Activated B cell treated with CpG ODN at 0.5 μM for 24 hours (primary cell): Measurements from ENCODE around the gene IL1RL2. TPM values are rescaled to one million over a fixed set of nuclear protein-coding genes. Genes with fewer than 3 reads are reported as not detected.

Source experiments
- ATAC-seq: fragments of 200-7000 bp; cut with Tn5 transposase; one replicate; pipeline ENCODE4 v1.10.0; 2021; ENCODE audit warnings: low read depth, mild to moderate bottlenecking, moderate library complexity
- CTCF ChIA-PET: fragments of 350-600 bp; sonication (Branson Sonifier 250); formaldehyde crosslinking; loops from one replicate; lab custom pipeline; 2021; ENCODE audit warnings: antibody characterized with exemption; lab: Charles Lee
- POLR2A ChIA-PET: fragments of 350-600 bp; sonication (Branson Sonifier 250); formaldehyde crosslinking; loops from one replicate; lab custom pipeline; 2021; ENCODE audit warnings: antibody characterized with exemption; lab: Charles Lee
- DNase-seq: peaks from one replicate; pipeline ENCODE4 v3.0.0; 2022
- H3K27ac Mint-ChIP-seq: one replicate; pipeline ENCODE4 v1.8.0; 2020; ENCODE audit warnings: mixed read lengths
- H3K27me3 Mint-ChIP-seq: one replicate; pipeline ENCODE4 v1.8.0; 2021; ENCODE audit warnings: mixed read lengths
- H3K36me3 Mint-ChIP-seq: one replicate; pipeline ENCODE4 v1.8.0; 2021; ENCODE audit warnings: low read depth, mixed read lengths
- H3K4me1 Mint-ChIP-seq: one replicate; pipeline ENCODE4 v1.8.0; 2021; ENCODE audit warnings: mixed read lengths
- H3K4me3 Mint-ChIP-seq: one replicate; pipeline ENCODE4 v1.8.0; 2020; ENCODE audit warnings: mild to moderate bottlenecking, mixed read lengths
- H3K9me3 Mint-ChIP-seq: one replicate; pipeline ENCODE4 v1.8.0; 2020; ENCODE audit warnings: mixed read lengths
- intact Hi-C: fragments of 100-400 bp; cut with micrococcal nuclease; formaldehyde crosslinking; loops from one replicate; pipeline ENCODE4 v1.15.1; 2024
- total RNA-seq: library from RNA; stranded (reverse); gene quantifications from 2 replicates; pipeline ENCODE4 v1.2.3, GENCODE V29; 2022
- TF ChIP-seq, protein P1 (sequence below): fragments of 200-600 bp; IDR thresholded peaks from one replicate; pipeline ENCODE4 v1.8.0; 2022; ENCODE audit warnings: antibody characterized with exemption, mild to moderate bottlenecking

The IL1RL2 gene
- total RNA-seq, 1 donor from 2014 or later = not detected

DNA sequence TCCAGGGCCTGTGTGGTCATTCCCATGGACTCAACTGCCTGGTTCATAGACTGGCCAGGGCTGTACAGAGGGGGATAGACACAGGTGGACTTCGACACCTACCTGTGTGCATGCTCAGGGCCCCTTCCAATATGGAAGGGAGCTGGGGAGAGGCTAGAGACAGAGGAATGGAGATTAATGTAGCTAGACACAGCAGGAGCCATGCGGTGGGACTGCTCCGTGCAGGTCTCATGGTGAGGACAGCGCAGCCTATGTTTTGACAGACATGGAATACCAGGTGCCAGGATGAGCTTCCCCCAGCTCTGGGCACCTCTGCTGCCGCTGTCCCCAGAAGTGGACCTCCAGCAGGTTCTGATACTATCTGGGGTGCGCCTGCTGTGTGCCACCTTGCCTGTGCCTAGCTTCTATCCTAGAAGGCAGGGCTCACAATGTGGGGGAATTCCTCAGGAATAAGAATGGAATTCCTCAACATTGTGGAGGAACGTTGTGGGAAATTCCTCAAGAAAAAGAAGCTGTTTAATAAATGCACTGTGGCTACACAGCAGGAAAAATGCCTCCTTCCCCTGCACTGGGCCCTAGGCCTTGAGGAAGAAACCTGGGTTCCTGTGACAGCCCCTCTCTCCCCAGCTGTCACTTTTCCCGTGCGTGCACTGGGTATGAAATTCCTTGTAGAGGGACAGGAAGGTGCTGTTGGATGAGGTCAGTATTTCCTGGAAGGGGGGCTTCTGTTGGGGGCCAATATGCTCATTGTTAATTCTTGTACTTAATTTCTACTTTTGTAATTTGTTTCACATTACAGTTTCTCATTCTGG is 37.0 kb upstream of the IL1RL2 start:
- H3K4me1 Mint-ChIP-seq = no peaks in the 10 kb centered on the region
- ChIA-PET POLR2A (no interaction called here), CTCF (no interaction called here)
- DNase-seq = no peak
- intact Hi-C loops = no loop called here
- no peak for ATAC-seq
- no peak overlapping the region for H3K27ac Mint-ChIP-seq
- TF ChIP-seq, protein P1, sequence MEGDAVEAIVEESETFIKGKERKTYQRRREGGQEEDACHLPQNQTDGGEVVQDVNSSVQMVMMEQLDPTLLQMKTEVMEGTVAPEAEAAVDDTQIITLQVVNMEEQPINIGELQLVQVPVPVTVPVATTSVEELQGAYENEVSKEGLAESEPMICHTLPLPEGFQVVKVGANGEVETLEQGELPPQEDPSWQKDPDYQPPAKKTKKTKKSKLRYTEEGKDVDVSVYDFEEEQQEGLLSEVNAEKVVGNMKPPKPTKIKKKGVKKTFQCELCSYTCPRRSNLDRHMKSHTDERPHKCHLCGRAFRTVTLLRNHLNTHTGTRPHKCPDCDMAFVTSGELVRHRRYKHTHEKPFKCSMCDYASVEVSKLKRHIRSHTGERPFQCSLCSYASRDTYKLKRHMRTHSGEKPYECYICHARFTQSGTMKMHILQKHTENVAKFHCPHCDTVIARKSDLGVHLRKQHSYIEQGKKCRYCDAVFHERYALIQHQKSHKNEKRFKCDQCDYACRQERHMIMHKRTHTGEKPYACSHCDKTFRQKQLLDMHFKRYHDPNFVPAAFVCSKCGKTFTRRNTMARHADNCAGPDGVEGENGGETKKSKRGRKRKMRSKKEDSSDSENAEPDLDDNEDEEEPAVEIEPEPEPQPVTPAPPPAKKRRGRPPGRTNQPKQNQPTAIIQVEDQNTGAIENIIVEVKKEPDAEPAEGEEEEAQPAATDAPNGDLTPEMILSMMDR = no peak
- H3K4me3 Mint-ChIP-seq = no peak overlapping the region
- H3K36me3 Mint-ChIP-seq = no peaks in the 10 kb centered on the region
- H3K27me3 Mint-ChIP-seq = no peaks in the 10 kb centered on the region
- peaks cover 25% of the 10 kb centered on the region for H3K9me3 Mint-ChIP-seq

DNA sequence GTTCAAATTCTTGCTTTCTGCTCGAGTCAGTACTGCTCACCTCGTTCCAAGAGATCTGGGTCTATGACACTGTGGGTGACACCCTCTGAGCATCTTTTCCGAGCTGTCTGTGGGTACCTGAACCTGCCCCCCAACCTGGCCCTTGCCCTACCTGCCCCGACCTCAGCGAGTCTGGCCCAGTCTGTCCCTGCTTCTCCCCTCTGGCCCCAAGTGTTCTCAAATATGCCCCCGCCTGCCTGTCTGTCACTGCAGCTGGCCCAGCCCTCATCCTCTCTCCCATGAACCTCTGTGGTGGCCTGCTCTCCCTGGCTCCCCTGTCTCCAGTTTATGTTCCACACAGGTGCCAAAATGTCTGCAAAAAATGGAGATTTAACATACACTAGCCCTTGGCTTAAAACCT is 32.5 kb upstream of the IL1RL2 start:
- Mint-ChIP-seq H3K27ac (no peak overlapping the region), H3K4me1 (no peaks in the 10 kb centered on the region), H3K36me3 (no peaks in the 10 kb centered on the region), H3K4me3 (no peak overlapping the region), H3K27me3 (no peaks in the 10 kb centered on the region), H3K9me3 (no peaks in the 10 kb centered on the region)
- ATAC-seq (no peak), DNase-seq (no peak)
- TF ChIP-seq, protein P1 = no peak
- POLR2A ChIA-PET = no interaction called here
- intact Hi-C loops = no loop called here
- CTCF ChIA-PET = no interaction called here

DNA sequence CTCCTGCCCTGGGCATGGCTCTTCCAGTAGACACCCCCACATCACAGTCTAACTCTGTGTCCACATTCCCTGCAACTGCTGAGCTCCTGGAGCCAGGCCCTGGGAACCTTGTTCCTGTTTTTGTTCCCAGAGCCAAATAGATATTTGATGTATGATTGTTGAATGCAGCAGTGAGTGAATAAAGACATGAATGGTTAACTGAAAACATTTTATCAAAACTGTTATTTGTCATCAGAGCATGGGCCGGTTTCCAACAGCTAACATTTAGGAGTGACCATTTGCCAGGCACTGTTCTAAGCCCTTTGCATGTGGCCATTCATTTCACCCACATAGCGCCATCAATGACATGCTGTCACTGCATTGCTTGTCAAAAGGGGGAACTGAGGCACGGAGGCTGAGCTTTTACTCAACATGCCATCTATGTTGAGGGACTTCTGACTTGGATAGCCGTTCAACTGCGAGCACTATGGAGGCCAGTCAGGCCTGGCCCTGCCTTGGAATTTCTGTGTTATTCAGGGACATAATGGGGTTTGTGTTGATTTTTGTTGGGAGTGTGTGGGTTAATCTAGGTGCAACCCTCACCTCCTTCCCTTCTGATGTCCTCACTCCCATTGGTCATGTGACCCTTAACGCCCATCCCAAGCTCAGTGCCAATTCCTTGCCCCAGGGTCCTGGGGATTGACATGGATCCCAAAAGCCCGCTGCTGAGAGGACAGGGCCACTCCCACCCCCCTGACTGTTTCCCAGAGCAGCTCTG is 31.7 kb upstream of the IL1RL2 start:
- ChIA-PET CTCF (no interaction called here), POLR2A (no interaction called here)
- no peak overlapping the region for H3K27ac Mint-ChIP-seq
- no peak for ATAC-seq
- no peak overlapping the region for H3K4me3 Mint-ChIP-seq
- no peaks in the 10 kb centered on the region for H3K36me3 Mint-ChIP-seq
- H3K27me3 Mint-ChIP-seq = no peaks in the 10 kb centered on the region
- no peak for DNase-seq
- H3K9me3 Mint-ChIP-seq = no peaks in the 10 kb centered on the region
- no peaks in the 10 kb centered on the region for H3K4me1 Mint-ChIP-seq
- intact Hi-C loops = no loop called here
- TF ChIP-seq, protein P1 = no peak

DNA sequence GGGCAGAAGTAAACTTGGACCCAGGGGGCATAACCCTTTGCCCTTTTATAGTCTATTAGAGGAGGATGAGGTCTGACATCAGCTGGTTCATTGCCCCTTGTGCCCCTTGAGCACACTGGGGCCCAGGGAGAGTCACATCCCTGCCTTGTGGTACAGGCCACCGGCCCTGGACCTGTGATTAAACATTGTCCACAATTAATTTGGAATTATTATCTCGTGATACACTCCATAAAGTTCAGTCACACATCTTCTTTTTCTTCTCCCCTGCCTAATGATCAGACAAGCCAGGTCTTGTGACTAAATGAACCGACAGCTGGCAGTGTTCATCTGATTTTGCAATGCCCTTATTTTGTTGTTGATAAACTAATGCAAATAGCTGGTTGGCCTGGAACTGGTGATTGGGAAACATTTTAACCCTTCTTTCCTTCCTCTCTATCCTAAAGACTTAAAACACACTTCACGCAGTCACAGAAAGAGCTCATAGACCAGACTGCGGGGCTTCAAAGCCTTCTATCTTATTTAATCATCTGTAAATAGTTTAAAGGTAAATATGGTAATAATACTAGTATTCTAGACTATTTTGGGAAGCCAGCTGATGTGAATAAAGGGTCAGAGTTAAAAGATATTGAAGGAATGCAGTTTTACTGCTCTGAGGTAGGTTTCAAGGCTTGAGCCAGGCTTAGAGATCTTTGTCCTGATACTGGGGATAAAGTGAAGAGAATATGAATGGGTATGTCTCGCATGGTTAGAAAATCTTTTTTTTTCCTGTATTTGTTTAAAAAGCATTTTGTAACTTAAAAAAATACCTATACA is 30.9 kb upstream of the IL1RL2 start:
- Mint-ChIP-seq H3K27me3 (no peaks in the 10 kb centered on the region), H3K9me3 (no peaks in the 10 kb centered on the region), H3K36me3 (no peaks in the 10 kb centered on the region), H3K4me1 (no peaks in the 10 kb centered on the region), H3K4me3 (no peak overlapping the region), H3K27ac (no peak overlapping the region)
- POLR2A ChIA-PET = no interaction called here
- intact Hi-C loops = no loop called here
- TF ChIP-seq, protein P1 = no peak
- no peak for ATAC-seq
- CTCF ChIA-PET = no interaction called here
- no peak for DNase-seq
